OCI-LY7 (cell line): ENCODE data around the gene GJB5. TPM values are rescaled to one million over a fixed set of nuclear protein-coding genes. Genes with fewer than 3 reads are reported as not detected.
"Not testable (repeated sequence)": the region's sequence is repeated elsewhere in the genome, so short reads cannot be mapped to it uniquely, and the experiment has no call there.

Source experiments
- BruUV-seq: library from RNA; stranded (reverse); fragments of 400-500 nt; replicated peaks from 2 replicates; lab custom pipeline; 2021; lab: Mats Ljungman, UMichigan
- CTCF ChIA-PET: fragments of 300-600 bp; sonication (Branson Sonifier 250); formaldehyde crosslinking; loops from one replicate; lab custom pipeline; 2022; ENCODE audit warnings: antibody characterized with exemption; ENCODE audit not compliant: unreplicated experiment; lab: Charles Lee
- POLR2A ChIA-PET: fragments of 300-600 bp; sonication (Branson Sonifier 250); formaldehyde crosslinking; loops from one replicate; lab custom pipeline; 2022; ENCODE audit warnings: antibody characterized with exemption; lab: Charles Lee
- DNase-seq: peaks from one replicate; pipeline ENCODE4 v3.0.0-alpha.2; 2015; ENCODE audit warnings: low spot score
- H2AFZ ChIP-seq: fragments of 200-600 bp; sonication (generic), shearing (Covaris generic); 2 replicates; pipeline ENCODE4 v1.6.1; 2014; ENCODE audit warnings: mild to moderate bottlenecking, antibody characterized with exemption, low read length, moderate library complexity
- H3K27ac ChIP-seq: fragments of 200-600 bp; sonication (generic); 2 replicates; pipeline ENCODE4 v1.5.1; 2014; ENCODE audit warnings: mixed run types, low read depth, mild to moderate bottlenecking, moderate library complexity, low read length, inconsistent platforms; ENCODE audit not compliant: poor library complexity, severe bottlenecking
- H3K36me3 ChIP-seq: fragments of 200-600 bp; sonication (generic); 2 replicates; pipeline ENCODE4 v1.6.1; 2014; ENCODE audit warnings: mild to moderate bottlenecking, antibody characterized with exemption, low read length, moderate library complexity, mixed read lengths; ENCODE audit not compliant: insufficient read depth
- H3K4me1 ChIP-seq: fragments of 200-600 bp; sonication (generic); 2 replicates; pipeline ENCODE4 v1.5.1; 2014; ENCODE audit warnings: mild to moderate bottlenecking, low read length; ENCODE audit not compliant: insufficient read depth, poor library complexity, severe bottlenecking
- H3K4me2 ChIP-seq: fragments of 200-600 bp; sonication (generic); 2 replicates; pipeline ENCODE4 v1.6.1; 2014; ENCODE audit warnings: mild to moderate bottlenecking, low read length
- H3K4me3 ChIP-seq: fragments of 200-600 bp; sonication (generic); 2 replicates; pipeline ENCODE4 v1.5.1; 2014; ENCODE audit warnings: mild to moderate bottlenecking, low read depth, low read length; ENCODE audit not compliant: poor library complexity, severe bottlenecking
- H3K79me2 ChIP-seq: fragments of 200-600 bp; sonication (generic); 2 replicates; pipeline ENCODE4 v1.6.1; 2016; ENCODE audit warnings: low read depth, mild to moderate bottlenecking, low read length, moderate library complexity, mixed read lengths; ENCODE audit not compliant: insufficient read depth
- H3K9me2 ChIP-seq: fragments of 200-600 bp; sonication (generic); 2 replicates; pipeline ENCODE4 v1.6.1; 2016; ENCODE audit warnings: mild to moderate bottlenecking, low read length, mixed read lengths; ENCODE audit not compliant: insufficient read depth
- H3K9me3 ChIP-seq: fragments of 200-600 bp; sonication (generic); 2 replicates; pipeline ENCODE4 v1.6.1; 2014; ENCODE audit warnings: mild to moderate bottlenecking, mixed run types, low read length, mixed read lengths
- H4K20me1 ChIP-seq: fragments of 200-600 bp; sonication (generic); 2 replicates; pipeline ENCODE4 v1.6.1; 2014; ENCODE audit warnings: mild to moderate bottlenecking, antibody characterized with exemption, low read length, moderate library complexity, mixed read lengths; ENCODE audit not compliant: insufficient read depth
- EZH2phosphoT487 ChIP-seq: fragments of 200-600 bp; sonication (generic); IDR thresholded peaks from 2 replicates; pipeline ENCODE4 v1.6.1; 2018; ENCODE audit warnings: low read depth, borderline replicate concordance, mild to moderate bottlenecking, mixed run types, antibody characterized with exemption, low read length, moderate library complexity, mixed read lengths
- intact Hi-C: fragments of 100-400 bp; cut with micrococcal nuclease; formaldehyde crosslinking; loops from one replicate; pipeline ENCODE4 v1.10.0; 2022; ENCODE audit not compliant: unreplicated experiment
- total RNA-seq, 2 experiments: library from RNA; depleted of rRNA in 1 of 2; stranded (reverse); fragments of >200 nt in 1 of 2; shearing (Covaris generic) in 1 of 2; gene quantifications; 2 replicates each; pipeline ENCODE4 v1.2.3, GENCODE V29; 2014 to 2022
- TF ChIP-seq, protein P1 (sequence below): fragments of 200-600 bp; sonication (generic); conservative IDR thresholded peaks from 2 replicates; pipeline ENCODE4 v1.5.1; 2014; ENCODE audit warnings: mild to moderate bottlenecking, antibody characterized with exemption, low read length, moderate library complexity, mixed read lengths

GJB5 gene
- total RNA-seq, 2 experiments from 2014 or later: not detected

DNA sequence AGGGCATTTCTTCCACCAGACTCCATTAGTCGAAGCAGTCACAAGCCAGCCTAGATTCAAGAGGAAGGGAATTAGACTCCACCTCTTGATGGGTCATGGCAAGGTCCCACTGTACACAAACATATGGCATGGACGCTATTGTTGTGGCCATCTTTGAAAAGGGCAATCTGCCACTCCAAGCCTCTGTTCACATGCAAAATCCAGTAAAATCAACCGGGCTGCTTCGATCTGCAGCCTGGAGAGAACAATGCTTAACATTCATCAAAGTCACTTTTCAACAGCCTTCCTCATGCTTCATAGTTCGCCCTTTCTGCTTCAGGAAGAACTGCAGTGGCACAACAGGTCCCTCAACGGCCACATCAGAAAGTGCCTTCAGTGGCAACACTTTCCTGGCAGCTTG is 28.0 kb upstream of the GJB5 start:
- POLR2A ChIA-PET: no interaction called here
- CTCF ChIA-PET: no interaction called here

DNA sequence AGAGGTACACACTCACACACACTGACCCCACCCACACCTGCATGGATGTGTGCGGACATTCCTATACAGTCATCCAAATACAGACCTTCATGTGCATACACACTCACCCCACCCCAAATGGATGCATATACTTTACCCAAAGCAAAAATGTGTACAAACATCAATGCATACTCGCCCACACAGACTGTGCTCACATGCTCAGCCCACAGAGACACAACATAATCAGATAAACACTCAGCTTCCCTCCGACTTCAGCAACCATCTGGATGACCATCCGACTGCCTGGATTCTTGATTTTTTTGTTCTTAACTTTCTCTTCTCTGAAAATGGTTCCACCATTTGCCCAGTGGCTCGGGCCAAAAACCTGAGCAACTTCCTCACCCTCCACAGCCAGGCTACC is 24.4 kb upstream of the GJB5 start:
- H3K9me2 ChIP-seq: no peaks in the 10 kb centered on the region
- no peaks in the 10 kb centered on the region for H3K36me3 ChIP-seq
- no peak overlapping the region for H3K4me2 ChIP-seq
- no peaks in the 10 kb centered on the region for H3K9me3 ChIP-seq
- no peak overlapping the region for H3K4me3 ChIP-seq
- TF ChIP-seq, protein P1, sequence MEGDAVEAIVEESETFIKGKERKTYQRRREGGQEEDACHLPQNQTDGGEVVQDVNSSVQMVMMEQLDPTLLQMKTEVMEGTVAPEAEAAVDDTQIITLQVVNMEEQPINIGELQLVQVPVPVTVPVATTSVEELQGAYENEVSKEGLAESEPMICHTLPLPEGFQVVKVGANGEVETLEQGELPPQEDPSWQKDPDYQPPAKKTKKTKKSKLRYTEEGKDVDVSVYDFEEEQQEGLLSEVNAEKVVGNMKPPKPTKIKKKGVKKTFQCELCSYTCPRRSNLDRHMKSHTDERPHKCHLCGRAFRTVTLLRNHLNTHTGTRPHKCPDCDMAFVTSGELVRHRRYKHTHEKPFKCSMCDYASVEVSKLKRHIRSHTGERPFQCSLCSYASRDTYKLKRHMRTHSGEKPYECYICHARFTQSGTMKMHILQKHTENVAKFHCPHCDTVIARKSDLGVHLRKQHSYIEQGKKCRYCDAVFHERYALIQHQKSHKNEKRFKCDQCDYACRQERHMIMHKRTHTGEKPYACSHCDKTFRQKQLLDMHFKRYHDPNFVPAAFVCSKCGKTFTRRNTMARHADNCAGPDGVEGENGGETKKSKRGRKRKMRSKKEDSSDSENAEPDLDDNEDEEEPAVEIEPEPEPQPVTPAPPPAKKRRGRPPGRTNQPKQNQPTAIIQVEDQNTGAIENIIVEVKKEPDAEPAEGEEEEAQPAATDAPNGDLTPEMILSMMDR: no peak
- TF ChIP-seq EZH2phosphoT487: no peak
- H3K79me2 ChIP-seq: no peaks in the 10 kb centered on the region
- no peak overlapping the region for H3K27ac ChIP-seq
- CTCF ChIA-PET: no interaction called here
- intact Hi-C loops: no loop called here
- no peak for DNase-seq
- no peaks in the 10 kb centered on the region for H4K20me1 ChIP-seq
- no peaks in the 10 kb centered on the region for H3K4me1 ChIP-seq
- POLR2A ChIA-PET: no interaction called here
- H2AFZ ChIP-seq: no peak overlapping the region
- BruUV-seq: no TSS peak

More for the DNA sequence above, 28.0 kb upstream of the GJB5 start:
- Histone ChIP-seq H3K36me3 (no peaks in the 10 kb centered on the region), H4K20me1 (no peaks in the 10 kb centered on the region), H3K79me2 (no peaks in the 10 kb centered on the region), H3K9me3 (no peaks in the 10 kb centered on the region), H3K9me2 (no peaks in the 10 kb centered on the region), H3K4me3 (no peak overlapping the region), H3K4me1 (no peaks in the 10 kb centered on the region), H3K27ac (no peak overlapping the region), H3K4me2 (no peak overlapping the region), H2AFZ (no peak overlapping the region)
- intact Hi-C loops: no loop called here
- TF ChIP-seq, protein P1: no peak
- TF ChIP-seq EZH2phosphoT487: no peak
- DNase-seq: no peak
- BruUV-seq: no TSS peak

DNA sequence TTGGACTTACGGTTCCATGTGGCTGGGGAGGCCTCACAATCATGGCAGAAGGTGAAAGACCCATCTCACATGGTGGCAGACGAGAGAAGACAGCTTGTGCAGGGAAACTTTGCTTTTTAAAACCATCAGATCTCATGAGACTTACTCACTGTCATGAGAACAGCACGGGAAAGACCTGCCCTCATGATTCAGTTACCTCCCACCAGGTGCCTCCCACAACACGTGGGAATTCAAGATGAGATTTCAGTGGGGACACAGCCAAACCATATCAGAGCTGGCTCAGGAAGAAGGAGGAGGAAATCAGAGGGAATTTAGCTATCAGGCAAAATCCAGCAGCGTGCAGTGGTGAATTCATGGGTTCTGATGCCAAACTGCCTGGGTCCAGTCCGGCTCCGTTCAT is 22.0 kb upstream of the GJB5 start:
- H3K4me2 ChIP-seq, H3K4me3 ChIP-seq, POLR2A ChIA-PET, H3K4me1 ChIP-seq, H3K9me3 ChIP-seq, H3K27ac ChIP-seq, DNase-seq, CTCF ChIA-PET, intact Hi-C loops, BruUV-seq, H3K36me3 ChIP-seq, H3K9me2 ChIP-seq, H2AFZ ChIP-seq, H4K20me1 ChIP-seq, H3K79me2 ChIP-seq: not testable (repeated sequence)
